Liver (tissue), 9 donors: ENCODE measurements around the gene FEM1C. TPM values are rescaled to one million over a fixed set of nuclear protein-coding genes. Genes with fewer than 3 reads are reported as not detected.

Experiments used
- DNase-seq: peaks from one replicate; pipeline ENCODE4 v3.0.0-alpha.2; 2017; ENCODE audit warnings: low spot score
- H3K27ac ChIP-seq, 2 donors: one replicate each; pipeline ENCODE4 v1.7.0; 2013; ENCODE audit warnings: inconsistent platforms in 2 of 2, low read length in 2 of 2, control low read depth in 1 of 2, low read depth in 1 of 2, mild to moderate bottlenecking in 1 of 2
- H3K27me3 ChIP-seq, 4 donors: one replicate each; pipeline versions ENCODE4 v1.6.1 to v1.7.0; 2013; ENCODE audit warnings: low read length in 3 of 4, inconsistent platforms in 1 of 4, mild to moderate bottlenecking in 1 of 4, moderate library complexity in 1 of 4; ENCODE audit not compliant: control insufficient read depth in 4 of 4, insufficient read depth in 4 of 4
- H3K36me3 ChIP-seq, 4 donors: one replicate each; pipeline versions ENCODE4 v1.6.1 to v1.7.0; 2013; ENCODE audit warnings: low read length in 3 of 4, mild to moderate bottlenecking in 3 of 4, low read depth in 1 of 4, moderate library complexity in 1 of 4; ENCODE audit not compliant: control insufficient read depth in 4 of 4, insufficient read depth in 3 of 4
- H3K4me1 ChIP-seq, 4 donors: one replicate each; pipeline versions ENCODE4 v1.6.1 to v1.7.0; 2013; ENCODE audit warnings: low read length in 3 of 4, mild to moderate bottlenecking in 3 of 4, moderate library complexity in 1 of 4; ENCODE audit not compliant: control insufficient read depth in 4 of 4, insufficient read depth in 4 of 4
- H3K4me3 ChIP-seq, 3 donors: one replicate each; pipeline versions ENCODE4 v1.6.1 to v1.7.0; 2013; ENCODE audit warnings: low read length in 3 of 3, control low read depth in 1 of 3, low read depth in 1 of 3, mild to moderate bottlenecking in 1 of 3
- H3K9ac ChIP-seq, 2 donors: one replicate each; pipeline ENCODE4 v1.7.0; 2013; ENCODE audit warnings: low read length in 2 of 2, mild to moderate bottlenecking in 2 of 2, moderate library complexity in 2 of 2, control low read depth in 1 of 2, low read depth in 1 of 2
- H3K9me3 ChIP-seq, 4 donors: one replicate each; pipeline versions ENCODE4 v1.6.1 to v1.7.0; 2013; ENCODE audit warnings: low read length in 3 of 4; ENCODE audit not compliant: control insufficient read depth in 4 of 4
- ATF3 ChIP-seq: IDR thresholded peaks from 2 replicates; pipeline ENCODE4 v1.6.1; 2016; ENCODE audit warnings: antibody characterized with exemption
- CTCF ChIP-seq: fragments of 150-350 bp; IDR thresholded peaks from 2 replicates; pipeline ENCODE4 v1.5.1; 2017; ENCODE audit warnings: improper control_type of control experiment, low read depth, low read length; ENCODE audit not compliant: missing input control
- EGR1 ChIP-seq, 2 donors: IDR thresholded peaks; 2 replicates each; pipeline ENCODE4 v1.6.1; 2016 to 2018; ENCODE audit warnings: antibody characterized with exemption in 2 of 2, low read depth in 2 of 2
- FOXA1 ChIP-seq: IDR thresholded peaks from 2 replicates; pipeline ENCODE4 v1.6.1; 2016; ENCODE audit warnings: antibody characterized with exemption
- FOXA2 ChIP-seq: IDR thresholded peaks from 2 replicates; pipeline ENCODE4 v1.6.1; 2016; ENCODE audit warnings: antibody characterized with exemption
- GABPA ChIP-seq, 2 donors: IDR thresholded peaks in 1 of 2; conservative IDR thresholded peaks in 1 of 2; 2 replicates each; pipeline ENCODE4 v1.6.1; 2016; ENCODE audit warnings: antibody characterized with exemption in 2 of 2, mild to moderate bottlenecking in 1 of 2, moderate library complexity in 1 of 2
- HNF4A ChIP-seq, 2 donors: conservative IDR thresholded peaks; 2 replicates each; pipeline ENCODE4 v1.6.1; 2016; ENCODE audit warnings: antibody characterized with exemption in 2 of 2, mild to moderate bottlenecking in 2 of 2
- HNF4G ChIP-seq: IDR thresholded peaks from 2 replicates; pipeline ENCODE4 v1.6.1; 2016; ENCODE audit warnings: antibody characterized with exemption
- JUND ChIP-seq, 2 donors: IDR thresholded peaks; 2 replicates each; pipeline ENCODE4 v1.6.1; 2016; ENCODE audit warnings: antibody characterized with exemption in 2 of 2
- NR2F2 ChIP-seq: IDR thresholded peaks from 2 replicates; pipeline ENCODE4 v1.6.1; 2016; ENCODE audit warnings: antibody characterized with exemption
- RAD21 ChIP-seq, 2 donors: IDR thresholded peaks; 2 replicates each; pipeline ENCODE4 v1.6.1; 2016; ENCODE audit warnings: antibody characterized with exemption in 2 of 2, mild to moderate bottlenecking in 2 of 2
- REST ChIP-seq: IDR thresholded peaks from 2 replicates; pipeline ENCODE4 v1.6.1; 2016; ENCODE audit warnings: antibody characterized with exemption, mild to moderate bottlenecking
- RXRA ChIP-seq, 2 donors: IDR thresholded peaks; 2 replicates each; pipeline ENCODE4 v1.6.1; 2017 to 2018; ENCODE audit warnings: antibody characterized with exemption in 2 of 2, mild to moderate bottlenecking in 1 of 2
- SP1 ChIP-seq: IDR thresholded peaks from 2 replicates; pipeline ENCODE4 v1.6.1; 2018; ENCODE audit warnings: antibody characterized with exemption, mild to moderate bottlenecking
- TAF1 ChIP-seq: conservative IDR thresholded peaks from 2 replicates; pipeline ENCODE4 v1.6.1; 2016; ENCODE audit warnings: antibody characterized with exemption, mild to moderate bottlenecking
- YY1 ChIP-seq: IDR thresholded peaks from 2 replicates; pipeline ENCODE4 v1.6.1; 2016; ENCODE audit warnings: antibody characterized with exemption, mild to moderate bottlenecking
- ZBTB33 ChIP-seq: IDR thresholded peaks from 2 replicates; pipeline ENCODE4 v1.6.1; 2016; ENCODE audit warnings: antibody characterized with exemption
- WGBS: extraction: QIAGEN DNeasy Blood & Tissue Kit; methylation state at CpG from one replicate; pipeline ENCODE4 v1.1.7; 2013; 5-methylcytosine and 5-hydroxymethylcytosine counted together
- polyA plus RNA-seq, 2 donors: library from polyadenylated mRNA; stranded (reverse) in 1 of 2; unstranded in 1 of 2; fragments of 200-250 nt in 1 of 2; fragments of >200 nt in 1 of 2; fragmentation: Nextera tagmentation in 1 of 2; extraction: Ambion mirVana in 1 of 2; gene quantifications; one replicate each; pipeline versions ENCODE4 v1.2.1 to v1.2.3, GENCODE V29; 2013 to 2015
- total RNA-seq, 2 donors: library from RNA; depleted of rRNA; stranded (reverse); fragments of >200 nt; gene quantifications; one replicate each; pipeline ENCODE4 v1.2.3, GENCODE V29; 2014
- TF ChIP-seq, protein P1 (sequence below): IDR thresholded peaks from 2 replicates; pipeline ENCODE4 v1.6.1; 2016; ENCODE audit warnings: antibody characterized with exemption
- donor health status: healthy.
- donor health status: healthy.
- donor health status: healthy.
- donor health status: healthy.
- donor health status: healthy.

FEM1C gene
- total and polyA plus RNA-seq, 4 donors: 3.4 to 14.3 (median 8.8) TPM

DNA sequence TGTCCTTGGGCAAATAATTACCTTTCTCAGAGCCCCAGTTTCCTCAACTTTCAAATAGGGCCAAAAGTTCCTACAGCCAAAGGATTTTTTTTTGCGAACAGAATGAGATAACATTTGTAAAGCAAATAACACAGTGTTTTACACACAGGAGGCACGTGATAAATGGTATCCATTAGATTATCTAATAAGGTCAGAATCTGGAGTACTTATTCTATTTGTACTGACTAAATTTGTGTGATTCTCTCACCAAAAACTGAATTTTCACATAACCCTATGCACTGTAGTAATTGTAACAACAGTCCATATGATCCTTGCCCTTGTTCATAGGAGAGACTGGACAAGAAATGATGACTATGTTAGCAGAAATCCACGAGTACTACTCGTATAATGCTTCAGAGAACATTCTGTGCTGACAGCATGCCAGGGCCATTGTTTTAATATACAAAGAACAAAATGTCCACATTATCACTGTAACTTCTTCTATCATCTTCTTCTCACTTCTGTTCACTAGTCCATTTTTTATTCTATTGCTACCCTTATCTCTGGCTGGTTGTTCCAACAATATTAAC is 13.9 kb upstream of the FEM1C start:
- peak; percentile 54 to 78 for TF ChIP-seq HNF4A (conservative IDR thresholded peaks at IDR 0.05)
- TF ChIP-seq HNF4G: peak; percentile 26
- peak; percentile 78 for TF ChIP-seq YY1
- TF ChIP-seq ATF3: no peak
- peak in 1 of 2 donors; percentile 42 for TF ChIP-seq JUND (IDR thresholded peaks at IDR 0.05)
- TF ChIP-seq TAF1: no peak
- TF ChIP-seq REST: peak; percentile 46
- no peak for TF ChIP-seq CTCF
- no peak for TF ChIP-seq NR2F2
- TF ChIP-seq FOXA1: peak; percentile 42
- no peak for TF ChIP-seq EGR1 (IDR thresholded peaks at IDR 0.05; ENCODE audit: low read depth in 2 of 2)
- TF ChIP-seq FOXA2: peak; percentile 80
- no peak for TF ChIP-seq GABPA (IDR thresholded peaks at IDR 0.05 in 1 of 2, conservative IDR thresholded peaks at IDR 0.05 in 1 of 2)
- peak; percentile 50 to 83 for TF ChIP-seq RXRA (IDR thresholded peaks at IDR 0.05)
- TF ChIP-seq SP1: peak; percentile 49
- peak; percentile 62 for TF ChIP-seq ZBTB33
- TF ChIP-seq RAD21 (IDR thresholded peaks at IDR 0.05): no peak
- TF ChIP-seq, protein P1, sequence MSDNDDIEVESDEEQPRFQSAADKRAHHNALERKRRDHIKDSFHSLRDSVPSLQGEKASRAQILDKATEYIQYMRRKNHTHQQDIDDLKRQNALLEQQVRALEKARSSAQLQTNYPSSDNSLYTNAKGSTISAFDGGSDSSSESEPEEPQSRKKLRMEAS: peak; percentile 34
- H3K27me3 ChIP-seq: no peaks in the 10 kb centered on the region
- 25% methylated on average over 4 of the region's 4 CpGs for WGBS
- H3K27ac ChIP-seq: peak overlapping the region; percentile 69 to 70
- no peaks in the 10 kb centered on the region for H3K36me3 ChIP-seq
- no peak overlapping the region for H3K4me3 ChIP-seq
- no peaks in the 10 kb centered on the region for H3K9me3 ChIP-seq
- DNase-seq: no peak
- peak overlapping the region in 1 of 2 donors; percentile 45 for H3K9ac ChIP-seq
- H3K4me1 ChIP-seq: peaks cover 0 to 21% (median 10%) of the 10 kb centered on the region in 4 donors
